Measurements from ENCODE around the gene INKA2. TPM values are rescaled to one million over a fixed set of nuclear protein-coding genes. Genes with fewer than 3 reads are reported as not detected.

The INKA2 gene
- polyA plus RNA-seq, 2 donors: 1.2 to 3.0 TPM

DNA sequence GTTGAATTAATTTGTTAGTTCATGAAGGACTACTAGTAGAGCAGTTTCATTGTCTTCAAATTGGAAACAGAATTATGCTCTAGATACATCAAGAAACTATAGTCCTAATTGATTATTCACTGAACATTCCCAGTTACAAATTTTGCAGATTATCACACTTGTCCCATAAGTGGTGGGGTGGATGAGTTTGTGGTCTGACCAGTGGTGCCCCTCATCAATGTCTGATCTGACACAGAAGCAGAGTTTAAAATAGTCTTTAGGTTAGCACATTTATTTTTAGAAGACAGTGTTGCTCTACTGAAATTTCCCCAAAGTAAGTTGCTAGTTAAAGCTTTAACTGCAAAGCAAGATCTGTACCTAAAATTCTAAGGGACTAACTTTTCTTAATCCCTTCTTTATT, 42.9 kb downstream of the INKA2 start:
- Histone ChIP-seq H3K9me3 (ENCODE audit: control insufficient read depth in 2 of 2, insufficient read depth in 1 of 2, low read depth in 1 of 2, low read length in 1 of 2) (no peaks in the 10 kb centered on the region), H3K4me3 (ENCODE audit: low read depth in 1 of 2, low read length in 2 of 2) (no peak overlapping the region), H3K36me3 (ENCODE audit: control insufficient read depth in 2 of 2, insufficient read depth in 2 of 2, low read length in 1 of 2) (peaks cover 5 to 9% of the 10 kb centered on the region in 2 donors), H3K27ac (ENCODE audit: low read depth in 2 of 2, low read length in 1 of 2) (no peak overlapping the region), H3K4me1 (ENCODE audit: control insufficient read depth in 2 of 2, insufficient read depth in 2 of 2, low read length in 1 of 2) (no peaks in the 10 kb centered on the region), H3K27me3 (ENCODE audit: control insufficient read depth in 1 of 2, insufficient read depth in 2 of 2, low read length in 2 of 2) (no peaks in the 10 kb centered on the region)

DNA sequence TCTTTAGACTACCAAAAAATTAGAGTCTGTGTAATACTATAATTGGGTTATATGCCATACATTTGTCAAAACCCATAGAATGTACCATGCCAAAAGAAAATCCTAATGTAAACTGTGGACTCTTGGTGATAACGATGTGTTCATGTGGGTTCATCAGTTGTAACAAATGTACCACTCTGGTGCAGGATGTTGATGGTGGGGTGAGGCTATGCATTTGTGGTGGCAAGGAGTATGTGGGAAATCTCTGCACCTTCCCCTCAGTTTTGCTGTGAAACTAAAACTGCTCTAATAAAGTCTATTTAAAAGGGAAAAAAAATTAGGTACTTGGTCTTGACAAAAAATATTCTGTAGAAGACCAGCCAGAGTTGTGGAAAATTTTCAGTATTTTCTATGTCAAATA, 43.4 kb downstream of the INKA2 start:
- no peak overlapping the region for H3K4me3 ChIP-seq (ENCODE audit: low read depth in 1 of 2, low read length in 2 of 2)
- H3K36me3 ChIP-seq (ENCODE audit: control insufficient read depth in 2 of 2, insufficient read depth in 2 of 2, low read length in 1 of 2): peaks cover 5 to 6% of the 10 kb centered on the region in 2 donors
- H3K4me1 ChIP-seq (ENCODE audit: control insufficient read depth in 2 of 2, insufficient read depth in 2 of 2, low read length in 1 of 2): no peaks in the 10 kb centered on the region
- WGBS, 2 donors: 37 to 49% methylated on average over 1 of the region's 1 CpG
- H3K27me3 ChIP-seq (ENCODE audit: control insufficient read depth in 1 of 2, insufficient read depth in 2 of 2, low read length in 2 of 2): no peaks in the 10 kb centered on the region
- no peaks in the 10 kb centered on the region for H3K9me3 ChIP-seq (ENCODE audit: control insufficient read depth in 2 of 2, insufficient read depth in 1 of 2, low read depth in 1 of 2, low read length in 1 of 2)
- no peak overlapping the region for H3K27ac ChIP-seq (ENCODE audit: low read depth in 2 of 2, low read length in 1 of 2)

DNA sequence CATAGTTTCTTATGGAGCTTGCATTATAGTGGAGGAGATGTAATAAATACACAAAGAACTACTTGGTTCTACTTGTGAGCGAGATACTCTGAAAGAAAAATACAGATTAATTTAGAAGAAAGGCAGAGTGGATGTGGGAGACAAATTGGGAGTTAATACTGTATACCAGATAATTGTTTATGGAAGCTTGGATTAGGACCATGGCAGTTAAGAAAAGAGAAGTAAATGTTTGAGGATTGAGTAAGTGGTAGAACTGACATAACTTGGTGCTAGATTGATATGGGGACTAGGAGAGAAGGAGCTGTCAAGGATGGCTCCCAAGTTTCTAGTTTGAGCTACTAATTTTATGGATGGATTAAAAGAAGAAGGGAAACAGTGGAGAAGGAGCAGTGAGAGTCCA, 47.3 kb downstream of the INKA2 start:
- no peaks in the 10 kb centered on the region for H3K4me1 ChIP-seq (ENCODE audit: control insufficient read depth in 2 of 2, insufficient read depth in 2 of 2, low read length in 1 of 2)
- H3K9me3 ChIP-seq (ENCODE audit: control insufficient read depth in 2 of 2, insufficient read depth in 1 of 2, low read depth in 1 of 2, low read length in 1 of 2): peaks cover 0 to 2% of the 10 kb centered on the region in 2 donors
- no peak overlapping the region for H3K27ac ChIP-seq (ENCODE audit: low read depth in 2 of 2, low read length in 1 of 2)
- H3K36me3 ChIP-seq (ENCODE audit: control insufficient read depth in 2 of 2, insufficient read depth in 2 of 2, low read length in 1 of 2): peaks cover 0 to 5% of the 10 kb centered on the region in 2 donors
- 87 to 90% methylated on average over 1 of the region's 1 CpG for WGBS, 2 donors
- H3K27me3 ChIP-seq (ENCODE audit: control insufficient read depth in 1 of 2, insufficient read depth in 2 of 2, low read length in 2 of 2): no peaks in the 10 kb centered on the region
- no peak overlapping the region for H3K4me3 ChIP-seq (ENCODE audit: low read depth in 1 of 2, low read length in 2 of 2)

DNA sequence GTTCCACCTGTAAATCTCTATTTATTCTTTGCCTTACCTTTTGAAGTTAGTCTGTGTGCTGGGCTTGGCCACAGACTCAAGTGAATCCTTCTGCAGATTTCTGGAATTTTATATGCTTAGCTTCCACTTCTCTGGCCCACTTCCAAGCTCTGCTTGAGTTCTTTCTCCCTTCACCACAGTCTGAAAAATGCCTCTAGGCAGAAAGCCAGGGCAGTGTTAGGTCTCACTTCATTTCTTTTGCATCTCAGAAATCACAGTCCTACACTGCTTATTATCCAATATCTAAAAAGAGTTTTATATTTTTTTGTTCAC, 48.9 kb downstream of the INKA2 start:
- peaks cover 0 to 5% of the 10 kb centered on the region in 2 donors for H3K36me3 ChIP-seq (ENCODE audit: control insufficient read depth in 2 of 2, insufficient read depth in 2 of 2, low read length in 1 of 2)
- H3K4me1 ChIP-seq (ENCODE audit: control insufficient read depth in 2 of 2, insufficient read depth in 2 of 2, low read length in 1 of 2): no peaks in the 10 kb centered on the region
- H3K27me3 ChIP-seq (ENCODE audit: control insufficient read depth in 1 of 2, insufficient read depth in 2 of 2, low read length in 2 of 2): no peaks in the 10 kb centered on the region
- no peak overlapping the region for H3K4me3 ChIP-seq (ENCODE audit: low read depth in 1 of 2, low read length in 2 of 2)
- peaks cover 0 to 2% of the 10 kb centered on the region in 2 donors for H3K9me3 ChIP-seq (ENCODE audit: control insufficient read depth in 2 of 2, insufficient read depth in 1 of 2, low read depth in 1 of 2, low read length in 1 of 2)
- H3K27ac ChIP-seq (ENCODE audit: low read depth in 2 of 2, low read length in 1 of 2): no peak overlapping the region

Other genes starting within 250 kb of the INKA2 start
- under 1 TPM; 0.94 to 0.99 TPM for gene ADORA3, start 235.8 kb downstream of the INKA2 start, polyA plus RNA-seq
- under 1 TPM; 0.31 to 0.79 TPM for gene TMIGD3, start 235.8 kb downstream of the INKA2 start, polyA plus RNA-seq
- gene RAP1A, start 119.6 kb downstream of the INKA2 start, polyA plus RNA-seq: 10 to 100 TPM; 56.8 to 60.2 TPM
- 1 to 10 TPM; 3.2 to 4.2 TPM for gene DDX20, start 16.5 kb upstream of the INKA2 start, polyA plus RNA-seq